NCI-H1694 treated with DMSO at 0.1 percent for 48 hours (cell line): ENCODE measurements around the gene SLC9B1.
A peak's percentile ranks its signal among the peaks of the same experiment; 100 is the strongest.

Experiments used
- DNase-seq: peaks from one replicate; lab custom pipeline; 2025; lab: John Stamatoyannopoulos, UW

SLC9B1 gene, protein sequence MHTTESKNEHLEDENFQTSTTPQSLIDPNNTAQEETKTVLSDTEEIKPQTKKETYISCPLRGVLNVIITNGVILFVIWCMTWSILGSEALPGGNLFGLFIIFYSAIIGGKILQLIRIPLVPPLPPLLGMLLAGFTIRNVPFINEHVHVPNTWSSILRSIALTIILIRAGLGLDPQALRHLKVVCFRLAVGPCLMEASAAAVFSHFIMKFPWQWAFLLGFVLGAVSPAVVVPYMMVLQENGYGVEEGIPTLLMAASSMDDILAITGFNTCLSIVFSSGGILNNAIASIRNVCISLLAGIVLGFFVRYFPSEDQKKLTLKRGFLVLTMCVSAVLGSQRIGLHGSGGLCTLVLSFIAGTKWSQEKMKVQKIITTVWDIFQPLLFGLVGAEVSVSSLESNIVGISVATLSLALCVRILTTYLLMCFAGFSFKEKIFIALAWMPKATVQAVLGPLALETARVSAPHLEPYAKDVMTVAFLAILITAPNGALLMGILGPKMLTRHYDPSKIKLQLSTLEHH

DNA sequence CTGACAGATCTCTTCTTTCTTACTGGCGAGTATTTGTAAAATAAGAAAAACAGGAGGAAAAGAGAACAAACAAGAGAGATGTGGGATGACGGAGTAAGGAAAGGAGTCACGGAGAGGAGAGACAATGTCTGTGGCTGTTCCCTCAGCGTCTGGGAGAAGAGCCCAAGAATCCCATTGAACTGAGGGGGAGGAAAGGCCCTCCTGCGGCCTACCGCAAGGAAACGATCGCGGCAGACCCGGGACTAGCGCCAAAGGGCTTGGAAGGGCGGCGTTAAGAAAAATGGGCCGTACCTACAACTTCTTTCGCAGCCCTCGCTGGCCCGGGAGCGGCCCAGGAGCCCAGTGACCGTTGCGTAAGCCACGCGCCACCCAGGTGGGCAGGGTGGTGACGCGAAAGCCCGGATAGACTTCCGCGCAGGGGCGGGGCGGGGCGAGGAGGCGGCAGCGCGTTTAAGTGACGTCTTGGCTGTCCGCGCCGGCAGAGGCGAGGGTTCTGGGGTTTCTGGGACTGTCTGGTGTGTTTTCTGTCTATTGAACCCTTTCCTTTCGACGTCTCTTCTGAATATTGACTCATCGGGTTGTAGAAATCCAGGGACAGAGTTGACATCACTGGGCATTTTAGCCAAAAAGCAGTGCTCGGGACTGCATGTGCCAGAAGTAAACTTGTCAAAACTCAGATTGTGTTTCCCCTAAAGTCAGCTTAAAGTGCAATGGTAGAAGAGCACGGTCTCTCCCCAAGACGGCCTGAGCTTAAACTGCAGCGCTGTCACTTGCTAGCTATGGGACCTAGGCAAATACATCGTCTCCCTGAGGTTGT lies at the start of gene SLC9B1:
Gene SLC9B1, minus strand, starts transcription at position 398 of the 817 bp plus-strand sequence. CDS start 27,994 bp downstream, outside the sequence.
- peak; percentile 48 for DNase-seq

DNA sequence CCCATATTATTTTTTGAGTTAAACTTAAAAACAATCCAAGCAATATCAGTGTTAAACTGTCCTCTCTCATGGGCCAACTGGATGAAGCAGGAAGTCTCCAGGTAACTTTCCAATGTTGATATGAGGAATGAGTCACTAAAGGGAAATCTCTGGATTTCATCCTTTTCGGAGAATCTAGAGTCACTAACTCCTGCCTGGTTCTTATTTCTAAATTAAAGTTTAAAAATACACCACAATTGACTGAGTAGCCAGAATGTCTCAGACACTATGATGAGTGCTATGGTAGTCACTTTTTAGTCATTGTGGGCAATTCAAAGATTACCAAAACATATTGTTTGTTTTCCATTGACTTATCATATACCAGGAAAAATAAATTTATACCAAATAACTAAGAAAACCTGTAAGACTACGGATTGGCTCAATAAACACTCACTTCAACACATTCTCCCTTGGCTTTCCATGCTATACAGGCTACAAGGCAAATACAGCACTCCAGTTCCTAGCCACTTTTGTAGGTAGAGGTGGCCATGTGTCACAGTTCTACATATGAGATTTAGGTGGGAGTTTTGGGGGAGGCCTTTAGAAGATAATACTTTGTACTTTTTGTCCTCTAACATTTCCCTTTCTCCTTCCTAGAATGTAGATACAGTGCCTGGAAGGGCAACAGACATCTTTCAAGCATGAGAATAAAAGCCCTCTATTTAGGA lies 48.5 kb upstream of the SLC9B1 start:
- DNase-seq: no peak

DNA sequence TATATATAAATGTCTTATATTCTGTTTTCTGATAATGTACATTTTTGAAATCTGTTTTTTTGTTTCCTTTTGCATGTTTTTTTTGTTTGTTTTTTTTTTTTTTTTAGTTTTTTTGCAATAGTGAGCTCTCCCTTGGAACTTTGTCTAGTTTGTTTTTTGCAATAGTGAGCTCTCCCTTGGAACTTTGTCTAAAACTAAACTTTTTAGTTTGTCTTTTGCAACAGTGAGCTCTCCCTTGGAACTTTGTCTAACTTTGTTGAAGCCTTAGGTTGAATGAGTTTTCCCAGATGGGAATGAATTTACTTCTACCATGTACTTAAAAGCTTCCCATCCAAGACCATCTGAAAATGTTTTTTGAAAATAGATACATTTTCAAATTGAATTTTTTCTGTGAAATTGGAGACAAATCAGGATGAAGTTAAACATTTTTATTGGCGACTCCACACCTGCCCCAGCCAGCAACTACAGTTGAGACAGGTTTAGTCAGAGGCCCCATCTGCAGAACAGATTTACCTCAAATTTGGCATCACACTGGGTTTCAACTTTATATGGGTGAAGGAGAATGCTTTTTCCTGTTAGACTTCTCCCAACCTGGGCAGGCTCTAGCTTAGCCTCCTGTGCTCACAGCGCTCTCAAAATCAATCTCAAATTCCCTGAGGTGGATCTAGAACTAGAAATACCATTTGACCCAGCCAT lies 41.1 kb upstream of the SLC9B1 start:
- no peak for DNase-seq

DNA sequence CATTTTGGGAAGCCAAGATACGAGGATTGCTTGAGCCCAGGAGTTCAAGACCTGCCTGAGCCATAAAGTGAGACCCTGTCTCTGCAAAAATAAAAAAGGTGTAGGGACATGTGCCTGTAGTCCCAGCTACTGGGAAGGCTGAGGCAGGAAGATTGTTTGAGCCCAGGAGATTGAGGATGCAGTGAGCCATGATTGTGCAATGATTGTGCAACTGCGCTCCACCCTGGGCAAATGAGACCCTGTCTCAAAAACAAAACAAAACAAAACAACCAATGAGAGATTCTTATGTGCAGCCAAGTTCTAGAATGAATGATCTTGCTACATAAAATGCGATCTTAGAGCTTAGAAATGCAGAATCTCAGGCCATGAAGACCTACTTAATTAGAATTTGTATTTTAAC lies 34.5 kb upstream of the SLC9B1 start:
- DNase-seq: no peak

DNA sequence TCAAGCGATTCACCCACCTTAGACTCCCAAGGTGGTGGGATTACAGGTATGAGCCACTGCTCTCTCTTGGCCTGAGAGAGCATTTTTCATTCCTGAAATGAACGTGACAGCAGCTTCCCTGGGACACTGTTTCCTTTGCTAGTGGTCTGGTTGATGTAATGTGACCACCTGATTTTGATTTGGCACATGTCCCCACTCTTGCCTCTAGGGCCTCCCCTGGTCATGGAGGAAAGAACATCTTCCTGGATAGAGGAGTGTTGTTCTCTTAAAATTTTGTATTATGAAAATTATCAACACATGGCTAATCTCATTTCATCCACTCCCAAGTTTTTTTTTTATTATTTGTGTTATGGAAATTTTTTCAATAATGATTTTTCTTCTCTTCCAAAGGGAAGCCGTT lies 33.3 kb upstream of the SLC9B1 start:
- DNase-seq: no peak

DNA sequence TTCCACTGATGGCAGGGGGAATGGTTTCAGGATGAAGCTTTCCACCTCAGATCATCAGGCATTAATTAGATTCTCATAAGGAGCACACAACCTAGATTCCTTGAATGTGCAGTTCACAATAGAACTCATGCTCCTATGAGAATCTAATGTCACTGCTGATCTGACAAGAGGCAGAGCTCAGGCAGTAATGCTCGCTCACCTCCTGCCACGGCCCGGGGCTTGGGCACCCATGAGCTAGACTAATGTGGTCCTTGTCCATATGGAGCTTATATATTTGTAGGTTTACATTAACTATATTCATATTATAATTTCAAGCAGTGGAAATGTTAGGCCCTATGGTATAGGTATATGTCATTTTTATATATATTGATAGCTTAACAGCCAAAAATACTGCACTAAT lies 32.6 kb upstream of the SLC9B1 start:
- DNase-seq: no peak

DNA sequence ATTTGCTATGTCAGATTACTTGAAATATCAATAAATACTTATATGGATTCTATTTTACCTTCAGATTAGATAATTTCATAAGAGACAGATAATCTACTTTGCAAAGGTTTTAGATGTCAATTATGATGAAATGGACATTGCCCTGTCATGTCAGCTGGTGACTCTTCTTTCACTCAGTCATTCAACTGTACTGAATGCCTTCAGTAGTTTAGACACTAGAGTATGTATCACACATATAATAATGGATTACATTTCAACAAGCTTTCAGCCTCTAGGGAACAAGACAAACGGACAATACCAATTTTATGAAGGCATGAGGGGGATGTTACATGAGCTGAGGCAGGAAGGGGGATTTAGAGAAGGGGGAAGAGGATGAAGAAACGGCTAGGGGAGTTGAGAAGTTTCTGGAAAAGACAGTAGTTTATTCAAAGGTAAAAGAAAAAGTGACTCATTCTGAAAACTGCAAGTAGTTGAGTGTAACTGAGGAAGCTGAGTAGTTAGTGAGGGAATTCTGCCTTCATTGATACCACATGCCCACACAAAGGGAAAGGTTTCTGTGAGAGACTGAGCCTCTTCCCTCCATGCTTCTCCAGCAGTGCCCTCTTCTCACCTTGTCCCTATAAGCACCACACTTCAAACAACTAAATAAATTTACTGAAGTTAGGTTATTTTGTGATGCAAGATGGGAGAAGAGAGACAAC lies 31.4 kb upstream of the SLC9B1 start:
- DNase-seq: no peak

DNA sequence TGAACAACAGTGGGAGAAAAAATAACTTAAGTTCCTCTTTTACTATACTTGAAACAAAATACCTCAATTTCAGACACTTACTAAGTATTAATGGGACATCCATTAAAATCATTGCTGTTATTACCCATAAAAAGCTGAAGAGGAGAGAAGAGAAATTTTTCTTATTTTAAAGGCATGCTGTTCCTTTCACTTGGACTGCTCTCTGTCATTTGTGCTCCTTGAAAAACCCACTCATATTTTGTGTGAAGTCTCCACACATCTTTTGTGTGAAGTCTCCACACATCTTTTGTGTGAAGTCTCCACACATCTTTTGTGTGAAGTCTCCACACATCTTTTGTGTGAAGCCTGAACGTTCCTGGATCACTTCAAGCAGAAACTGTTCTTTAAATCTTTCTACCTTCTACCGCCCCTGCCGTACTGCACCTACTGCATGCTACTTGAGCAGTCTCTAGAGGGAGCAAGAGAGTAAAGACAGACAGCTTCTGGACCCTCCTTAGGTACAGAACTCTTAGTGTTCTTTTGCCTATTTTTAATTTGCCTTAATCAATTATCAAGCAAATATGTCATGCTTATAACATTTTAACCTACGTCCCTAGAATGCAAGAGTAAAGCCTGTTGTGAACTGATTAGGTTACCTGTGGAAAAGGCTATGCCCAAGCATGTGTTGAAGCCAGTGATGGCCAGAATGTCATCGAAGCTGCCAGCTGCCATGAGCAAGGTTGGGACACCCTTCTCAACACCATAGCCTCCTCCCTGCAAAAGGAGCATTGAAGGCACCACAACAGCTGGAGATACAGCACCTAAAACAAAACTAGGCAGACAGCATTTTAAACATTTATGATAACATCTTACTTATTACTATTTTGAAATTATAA lies 27.1 kb upstream of the SLC9B1 start:
- DNase-seq: no peak

DNA sequence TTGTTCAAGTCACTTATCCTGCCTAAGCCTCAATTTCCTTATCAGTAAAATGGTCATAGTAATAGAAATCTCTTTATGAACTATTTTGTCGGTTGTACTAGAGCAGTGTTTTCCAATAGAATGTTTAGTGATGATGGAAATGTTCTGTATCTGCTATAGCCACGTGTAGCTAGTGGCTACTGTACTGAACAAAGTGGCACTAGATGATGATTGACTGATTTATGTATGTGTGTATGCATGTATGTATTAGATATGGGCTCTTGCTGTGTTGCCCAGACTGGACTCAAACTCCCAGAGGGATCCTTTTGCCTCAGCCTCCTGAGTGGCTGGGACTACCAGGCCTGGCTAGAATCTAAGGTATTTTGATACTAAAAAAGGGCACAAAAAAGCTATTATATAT lies 24.7 kb upstream of the SLC9B1 start:
- no peak for DNase-seq

DNA sequence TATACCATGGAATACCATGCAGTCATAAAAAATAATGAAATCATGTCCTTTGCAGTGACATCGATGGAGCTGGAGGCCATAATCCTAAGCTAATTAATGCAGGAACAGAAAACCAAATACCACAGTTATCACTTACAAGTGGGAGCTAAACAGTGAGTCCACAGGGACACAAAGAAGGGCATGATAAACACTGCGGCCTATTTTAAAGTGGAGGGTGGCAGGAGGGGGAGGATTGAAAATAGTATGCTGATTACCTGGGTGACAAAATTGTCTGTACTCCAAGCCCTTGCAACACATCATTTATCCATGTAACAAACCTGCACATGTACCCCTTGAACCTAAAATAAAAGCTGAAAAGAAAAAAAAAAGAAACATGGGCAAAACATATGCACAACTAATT lies 16.7 kb upstream of the SLC9B1 start:
- no peak for DNase-seq

DNA sequence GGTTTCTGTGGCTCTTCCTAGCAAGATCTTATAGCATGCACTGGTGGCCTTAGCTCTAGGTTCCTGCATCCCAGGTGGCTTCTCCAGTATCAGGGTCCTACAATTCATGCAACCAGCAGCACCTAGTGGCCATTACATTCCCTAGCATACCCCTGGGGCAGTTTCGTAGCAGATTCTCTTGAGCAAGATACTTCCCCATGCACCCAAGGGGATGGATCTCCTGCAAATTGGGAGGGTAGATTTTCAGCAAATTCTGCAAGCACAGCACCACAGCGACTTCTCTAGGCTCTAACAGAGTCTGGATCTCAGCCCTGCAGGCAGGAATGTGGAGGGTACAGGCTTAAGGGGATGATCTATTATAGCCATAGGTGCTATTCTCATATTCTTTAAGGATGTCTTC lies 13.1 kb upstream of the SLC9B1 start:
- no peak for DNase-seq

DNA sequence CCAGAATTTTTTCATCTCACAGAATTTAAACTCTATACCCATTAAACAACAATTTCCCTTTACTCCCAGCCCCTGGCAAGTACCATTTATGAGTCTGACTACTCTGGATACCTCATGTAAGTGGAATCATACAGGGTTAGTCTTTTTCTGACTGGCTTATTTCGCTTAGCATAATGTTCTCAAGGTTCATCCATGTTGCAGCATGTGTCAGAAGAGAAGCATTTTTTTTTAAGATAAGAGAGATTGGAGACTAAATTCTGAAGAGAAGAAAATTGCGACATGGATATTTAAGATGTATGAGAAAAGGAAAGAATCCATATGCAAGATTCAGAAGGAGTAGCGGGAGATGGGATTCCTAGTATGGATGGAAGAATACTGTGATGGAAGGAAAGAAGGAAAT lies 11.3 kb upstream of the SLC9B1 start:
- no peak for DNase-seq

DNA sequence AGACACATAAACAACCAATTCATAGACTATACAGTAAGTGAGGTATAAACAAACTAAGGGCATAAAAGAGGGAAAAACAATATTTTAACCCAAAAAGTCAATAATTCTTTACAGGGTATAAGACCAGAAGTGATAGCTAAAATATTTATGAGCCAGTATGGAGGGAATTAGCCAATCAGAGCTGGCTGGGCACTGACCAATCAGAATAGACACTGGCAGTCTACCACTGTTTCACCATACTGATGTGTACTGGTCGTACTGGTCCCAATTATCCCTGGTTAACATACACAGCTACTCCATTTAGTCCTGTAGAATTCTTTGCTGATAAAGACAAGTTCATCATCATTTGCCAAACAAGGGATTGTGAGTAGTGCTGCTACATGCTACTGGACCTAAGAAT lies 9.8 kb upstream of the SLC9B1 start:
- no peak for DNase-seq

DNA sequence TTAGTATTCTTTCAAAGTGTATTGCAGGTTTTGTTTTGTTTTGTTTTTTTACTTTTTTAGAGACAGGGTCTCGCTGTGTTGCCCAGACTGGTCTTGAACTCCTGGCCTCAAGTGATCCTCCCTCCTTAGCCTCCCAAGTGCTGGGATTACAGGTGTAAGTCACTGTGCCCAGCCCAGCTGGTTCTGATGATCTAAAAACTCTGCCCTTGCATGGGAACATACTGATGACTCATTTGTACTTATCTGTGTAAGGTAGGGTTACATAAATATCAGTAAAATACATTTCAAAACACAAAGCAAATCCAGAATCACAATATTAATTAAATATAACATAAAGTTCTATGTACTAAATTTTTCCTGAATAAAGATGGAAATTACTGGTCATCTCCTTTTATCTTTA lies 7.4 kb upstream of the SLC9B1 start:
- no peak for DNase-seq

DNA sequence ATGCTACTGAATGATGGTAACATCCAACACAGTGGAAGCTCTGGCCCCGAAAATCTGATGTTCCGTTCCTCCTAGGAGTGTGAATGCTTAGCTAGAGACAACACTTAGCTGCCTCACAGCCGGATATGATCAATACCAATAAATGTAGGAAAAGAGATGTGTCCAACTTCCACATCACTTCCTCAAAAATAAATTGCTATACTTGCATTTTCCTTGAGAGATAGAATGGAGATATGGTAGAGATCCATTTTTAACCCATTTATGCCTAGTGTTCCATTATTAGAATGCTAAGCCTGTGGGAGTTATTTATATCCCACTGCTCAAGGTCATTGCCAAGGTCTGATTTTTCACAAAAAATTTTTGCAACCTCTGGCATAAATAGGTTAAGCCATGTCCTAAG lies 5.5 kb upstream of the SLC9B1 start:
- DNase-seq: no peak

DNA sequence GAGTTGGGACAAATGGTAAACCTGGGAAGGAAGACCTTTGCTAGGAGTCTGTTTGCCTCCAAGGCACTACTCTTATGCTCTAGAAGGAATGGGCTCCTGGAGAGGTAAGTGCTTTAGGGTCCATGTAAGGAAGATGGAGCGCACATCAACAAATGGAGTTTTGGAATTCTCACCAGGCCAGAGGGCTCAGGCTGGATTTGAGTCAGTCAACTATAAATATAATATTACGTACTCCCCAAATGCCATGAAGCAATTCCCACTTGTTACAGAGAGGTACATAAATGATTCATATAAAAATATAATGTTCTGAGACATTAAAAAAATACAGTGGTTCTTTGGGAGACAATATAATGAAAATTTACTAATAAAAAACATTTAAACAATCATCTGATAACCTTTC lies 1.6 kb upstream of the SLC9B1 start:
- DNase-seq: no peak

DNA sequence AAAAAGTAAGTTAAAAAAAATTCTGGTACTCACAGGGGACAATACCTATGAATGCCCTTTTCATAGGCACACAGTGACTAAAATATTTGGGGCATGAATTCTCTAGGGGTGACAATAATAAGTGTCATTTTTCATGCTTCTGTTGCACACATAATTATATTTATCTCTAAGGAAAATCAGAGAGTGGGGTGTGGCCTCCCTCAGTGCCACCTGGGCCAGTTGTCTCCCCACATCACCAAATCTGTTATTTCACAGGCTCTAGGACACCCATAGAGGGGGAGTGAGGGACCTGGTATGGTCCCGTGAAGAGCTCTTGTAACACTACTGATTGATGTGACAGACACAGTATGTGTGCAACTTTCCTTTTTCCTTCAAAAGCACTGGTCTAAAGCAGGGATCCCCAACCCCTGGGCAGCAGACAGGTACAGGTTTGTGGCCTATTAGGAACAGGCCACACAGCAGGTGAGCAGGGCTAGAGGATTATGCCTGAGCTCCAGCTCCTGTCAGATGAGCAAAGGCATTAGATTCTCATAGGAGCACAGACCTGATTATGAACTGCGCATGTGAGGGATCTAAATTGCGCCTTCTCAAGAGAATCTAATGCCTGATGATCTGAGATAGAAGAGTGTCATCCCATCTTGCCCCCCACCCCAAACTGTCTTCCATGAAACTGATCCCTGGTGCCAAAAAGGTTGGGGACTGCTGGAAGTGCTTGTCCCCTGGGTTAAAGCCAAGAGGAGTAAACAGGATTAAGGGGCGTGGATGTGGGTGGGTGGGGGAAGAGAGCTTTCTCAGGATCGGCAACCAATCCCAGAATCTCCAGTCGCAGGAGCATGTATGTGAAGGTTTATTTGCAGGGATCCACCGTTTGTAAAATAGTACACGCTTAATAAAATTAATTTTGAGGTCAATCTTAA lies 856 bp downstream of the SLC9B1 start:
- no peak for DNase-seq

DNA sequence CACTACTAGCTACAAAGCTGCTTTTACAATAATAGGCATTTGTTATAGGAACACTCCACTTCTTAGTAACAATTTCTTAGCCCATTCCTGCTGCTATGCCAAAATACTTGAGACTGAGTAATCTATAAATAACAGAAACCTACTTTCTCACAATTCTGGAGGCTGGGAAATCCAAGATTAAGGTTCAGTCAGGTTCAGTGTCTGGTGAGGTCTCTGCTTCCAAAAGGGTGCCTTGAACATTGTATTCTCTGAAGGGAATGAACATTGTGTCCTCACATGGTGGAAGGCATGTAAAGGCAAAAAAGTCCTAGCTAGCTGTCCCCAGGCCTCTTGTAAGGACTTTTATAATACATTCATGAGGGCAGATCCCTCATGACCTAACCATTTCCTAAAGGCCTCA lies 7.0 kb downstream of the SLC9B1 start:
- DNase-seq: no peak

DNA sequence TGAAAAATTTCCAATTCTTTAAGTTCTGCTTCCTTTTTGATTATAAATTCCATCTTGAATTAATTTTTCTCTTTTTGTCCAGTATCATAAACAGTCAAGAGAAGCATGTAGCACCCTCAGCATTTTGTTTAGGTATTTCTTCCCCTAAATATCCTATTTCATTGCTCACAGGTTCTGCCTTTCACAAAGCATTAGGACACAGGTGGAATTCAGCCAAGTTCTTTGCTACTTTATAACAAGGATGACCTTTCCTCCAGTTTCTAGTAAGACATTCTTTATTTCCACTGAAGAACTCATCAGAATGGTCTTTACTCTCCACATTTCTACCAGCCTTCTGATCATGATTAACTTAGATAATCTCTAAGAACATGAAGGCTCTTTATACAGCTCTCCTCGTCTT lies 7.4 kb downstream of the SLC9B1 start:
- DNase-seq: no peak
